Smooth muscle cell of trachea (primary cell): ENCODE measurements around the gene ARHGAP21. TPM values are rescaled to one million over a fixed set of nuclear protein-coding genes. Genes with fewer than 3 reads are reported as not detected.

Experiments
- total RNA-seq: library from RNA; depleted of rRNA; stranded (reverse); fragments of >200 nt; gene quantifications from 2 replicates; pipeline ENCODE4 v1.2.1, GENCODE V29; 2014

The ARHGAP21 gene
- total RNA-seq: 152 and 184 TPM in 2 replicates

DNA sequence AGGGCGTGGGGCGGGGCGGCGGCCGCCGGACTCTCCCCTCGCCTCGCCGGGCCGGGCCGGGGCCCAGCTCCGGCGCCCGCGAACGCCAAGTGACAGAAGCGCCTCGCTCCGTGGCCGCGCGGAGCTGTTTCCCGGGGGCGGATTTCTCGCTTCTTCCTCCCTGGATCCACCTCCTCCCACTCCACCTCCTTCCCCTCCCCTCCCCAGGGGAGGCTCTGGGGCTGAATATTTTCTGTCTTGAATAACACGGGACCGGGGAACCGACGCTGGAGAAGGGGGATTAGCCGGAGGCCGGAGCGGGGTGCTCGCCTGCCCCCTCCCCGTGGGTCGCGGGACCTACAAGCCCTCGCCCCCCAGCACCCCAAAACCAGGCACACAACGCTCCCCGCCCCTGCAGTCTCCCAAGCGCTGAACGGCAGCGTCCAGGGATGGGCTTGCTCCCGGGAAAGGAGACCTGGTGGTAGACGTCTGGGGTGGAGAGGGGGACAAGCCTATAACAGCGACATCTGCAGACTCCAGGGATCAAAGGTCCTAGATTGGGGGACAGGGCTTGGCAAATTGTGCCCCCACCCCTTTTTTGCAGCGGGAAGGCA is at the start of gene ARHGAP21:
Gene ARHGAP21, minus strand, starts transcription at position 100 of the 593 bp plus-strand sequence. CDS start 1,988 bp downstream, outside the sequence.

Other genes with a start within 250 kb of the ARHGAP21 start
- gene PRTFDC1, start 228.7 kb upstream of the ARHGAP21 start, total RNA-seq: 31.8 and 71.3 TPM in 2 replicates